ENCODE data around the gene ZNF362.

The ZNF362 gene

GRCh38 chr1:33343539-33343938, 87.2 kb downstream of the ZNF362 start:
- TF ChIP-seq CTCF (IDR thresholded peaks at IDR 0.05; ENCODE audit: insufficient read depth, low read depth, low read length, missing control alignments): no peak
- no peak overlapping the region for H3K4me3 ChIP-seq (ENCODE audit: low read length)
- no peak for DNase-seq (ENCODE audit: low read depth)

GRCh38 chr1:33344896-33345560, 88.7 kb downstream of the ZNF362 start:
- TF ChIP-seq CTCF (IDR thresholded peaks at IDR 0.05; ENCODE audit: insufficient read depth, low read depth, low read length, missing control alignments): no peak
- H3K4me3 ChIP-seq (ENCODE audit: low read length): no peak overlapping the region
- no peak for DNase-seq (ENCODE audit: low read depth)

GRCh38 chr1:33346533-33346926, 90.2 kb downstream of the ZNF362 start:
- no peak for DNase-seq (ENCODE audit: low read depth)
- no peak for TF ChIP-seq CTCF (IDR thresholded peaks at IDR 0.05; ENCODE audit: insufficient read depth, low read depth, low read length, missing control alignments)
- peak overlapping the region; percentile 15 for H3K4me3 ChIP-seq (ENCODE audit: low read length)

- peak; percentile 81 for DNase-seq (ENCODE audit: low read depth)
- TF ChIP-seq CTCF (IDR thresholded peaks at IDR 0.05; ENCODE audit: insufficient read depth, low read depth, low read length, missing control alignments): no peak
- peak overlapping the region; percentile 73 for H3K4me3 ChIP-seq (ENCODE audit: low read length)
Measured at GRCh38 chr1:33346927-33347649, 90.8 kb downstream of the ZNF362 start.

- no peak for TF ChIP-seq CTCF (IDR thresholded peaks at IDR 0.05; ENCODE audit: insufficient read depth, low read depth, low read length, missing control alignments)
- H3K4me3 ChIP-seq (ENCODE audit: low read length): peak overlapping the region; percentile 73
- DNase-seq (ENCODE audit: low read depth): peak; percentile 35
Measured at GRCh38 chr1:33347650-33347992, 91.3 kb downstream of the ZNF362 start.

- TF ChIP-seq CTCF (IDR thresholded peaks at IDR 0.05; ENCODE audit: insufficient read depth, low read depth, low read length, missing control alignments): no peak
- DNase-seq (ENCODE audit: low read depth): peak; percentile 44
- peak overlapping the region; percentile 73 for H3K4me3 ChIP-seq (ENCODE audit: low read length)
Measured at GRCh38 chr1:33348194-33348593, 91.9 kb downstream of the ZNF362 start.

GRCh38 chr1:33348676-33349080, 92.4 kb downstream of the ZNF362 start:
- DNase-seq (ENCODE audit: low read depth): no peak
- peak overlapping the region; percentile 73 for H3K4me3 ChIP-seq (ENCODE audit: low read length)

More at GRCh38 chr1:33348676-33349080, 92.4 kb downstream of the ZNF362 start:
- no peak for TF ChIP-seq CTCF (IDR thresholded peaks at IDR 0.05; ENCODE audit: insufficient read depth, low read depth, low read length, missing control alignments)
